ENCODE measurements around the gene AMBN.

- TF ChIP-seq, protein P1, sequence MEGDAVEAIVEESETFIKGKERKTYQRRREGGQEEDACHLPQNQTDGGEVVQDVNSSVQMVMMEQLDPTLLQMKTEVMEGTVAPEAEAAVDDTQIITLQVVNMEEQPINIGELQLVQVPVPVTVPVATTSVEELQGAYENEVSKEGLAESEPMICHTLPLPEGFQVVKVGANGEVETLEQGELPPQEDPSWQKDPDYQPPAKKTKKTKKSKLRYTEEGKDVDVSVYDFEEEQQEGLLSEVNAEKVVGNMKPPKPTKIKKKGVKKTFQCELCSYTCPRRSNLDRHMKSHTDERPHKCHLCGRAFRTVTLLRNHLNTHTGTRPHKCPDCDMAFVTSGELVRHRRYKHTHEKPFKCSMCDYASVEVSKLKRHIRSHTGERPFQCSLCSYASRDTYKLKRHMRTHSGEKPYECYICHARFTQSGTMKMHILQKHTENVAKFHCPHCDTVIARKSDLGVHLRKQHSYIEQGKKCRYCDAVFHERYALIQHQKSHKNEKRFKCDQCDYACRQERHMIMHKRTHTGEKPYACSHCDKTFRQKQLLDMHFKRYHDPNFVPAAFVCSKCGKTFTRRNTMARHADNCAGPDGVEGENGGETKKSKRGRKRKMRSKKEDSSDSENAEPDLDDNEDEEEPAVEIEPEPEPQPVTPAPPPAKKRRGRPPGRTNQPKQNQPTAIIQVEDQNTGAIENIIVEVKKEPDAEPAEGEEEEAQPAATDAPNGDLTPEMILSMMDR (IDR thresholded peaks at IDR 0.05; ENCODE audit: insufficient read depth, low read length), result peak; percentile 29
- TF ChIP-seq, protein P2, sequence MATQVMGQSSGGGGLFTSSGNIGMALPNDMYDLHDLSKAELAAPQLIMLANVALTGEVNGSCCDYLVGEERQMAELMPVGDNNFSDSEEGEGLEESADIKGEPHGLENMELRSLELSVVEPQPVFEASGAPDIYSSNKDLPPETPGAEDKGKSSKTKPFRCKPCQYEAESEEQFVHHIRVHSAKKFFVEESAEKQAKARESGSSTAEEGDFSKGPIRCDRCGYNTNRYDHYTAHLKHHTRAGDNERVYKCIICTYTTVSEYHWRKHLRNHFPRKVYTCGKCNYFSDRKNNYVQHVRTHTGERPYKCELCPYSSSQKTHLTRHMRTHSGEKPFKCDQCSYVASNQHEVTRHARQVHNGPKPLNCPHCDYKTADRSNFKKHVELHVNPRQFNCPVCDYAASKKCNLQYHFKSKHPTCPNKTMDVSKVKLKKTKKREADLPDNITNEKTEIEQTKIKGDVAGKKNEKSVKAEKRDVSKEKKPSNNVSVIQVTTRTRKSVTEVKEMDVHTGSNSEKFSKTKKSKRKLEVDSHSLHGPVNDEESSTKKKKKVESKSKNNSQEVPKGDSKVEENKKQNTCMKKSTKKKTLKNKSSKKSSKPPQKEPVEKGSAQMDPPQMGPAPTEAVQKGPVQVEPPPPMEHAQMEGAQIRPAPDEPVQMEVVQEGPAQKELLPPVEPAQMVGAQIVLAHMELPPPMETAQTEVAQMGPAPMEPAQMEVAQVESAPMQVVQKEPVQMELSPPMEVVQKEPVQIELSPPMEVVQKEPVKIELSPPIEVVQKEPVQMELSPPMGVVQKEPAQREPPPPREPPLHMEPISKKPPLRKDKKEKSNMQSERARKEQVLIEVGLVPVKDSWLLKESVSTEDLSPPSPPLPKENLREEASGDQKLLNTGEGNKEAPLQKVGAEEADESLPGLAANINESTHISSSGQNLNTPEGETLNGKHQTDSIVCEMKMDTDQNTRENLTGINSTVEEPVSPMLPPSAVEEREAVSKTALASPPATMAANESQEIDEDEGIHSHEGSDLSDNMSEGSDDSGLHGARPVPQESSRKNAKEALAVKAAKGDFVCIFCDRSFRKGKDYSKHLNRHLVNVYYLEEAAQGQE (IDR thresholded peaks at IDR 0.05; ENCODE audit: insufficient replicate concordance, low read depth), result no peak
- TF ChIP-seq POLR2AphosphoS5 (IDR thresholded peaks at IDR 0.05; ENCODE audit: low read depth), result no peak
Observed at GRCh38 chr4:70544279-70544868, 47.7 kb upstream of the AMBN start.
